HEK293 (cell line): ENCODE data around the gene S100A11.

Source experiments
- CTCF ChIA-PET: fragments of 350-600 bp; formaldehyde crosslinking; extraction: SDS; loops from one replicate; lab custom pipeline; 2021; ENCODE audit warnings: antibody characterized with exemption; lab: Yijun Ruan, JAX
- POLR2A ChIA-PET: fragments of 300-600 bp; formaldehyde crosslinking; extraction: SDS; loops from one replicate; lab custom pipeline; 2020; ENCODE audit warnings: antibody characterized with exemption, inconsistent platforms; lab: Yijun Ruan, JAX
- H3K27ac ChIP-seq: fragments of 200-500 bp; sonication (Bioruptor generic); 2 replicates; pipeline ENCODE4 v1.5.1; 2014; ENCODE audit warnings: low read depth, low read length, control low read depth, inconsistent platforms; ENCODE audit errors: extremely low read depth
- H3K36me3 ChIP-seq, 2 experiments: fragments of 200-500 bp in 1 of 2; sonication (Bioruptor generic) in 1 of 2; 1 replicate in 1 of 2; 2 replicates in 1 of 2; pipeline ENCODE4 v1.5.1; 2014 to 2017; ENCODE audit warnings: inconsistent platforms in 2 of 2, low read length in 2 of 2; ENCODE audit not compliant: control insufficient read depth in 2 of 2, insufficient read depth in 1 of 2
- H3K4me1 ChIP-seq: fragments of 200-500 bp; sonication (Bioruptor generic); 2 replicates; pipeline ENCODE4 v1.5.1; 2014; ENCODE audit warnings: mild to moderate bottlenecking, low read length, inconsistent platforms; ENCODE audit not compliant: control insufficient read depth, insufficient read depth
- H3K4me3 ChIP-seq: 2 replicates; pipeline ENCODE4 v1.5.1; 2011; ENCODE audit warnings: low read depth, mild to moderate bottlenecking, control low read depth, low read length, moderate library complexity
- H3K9me3 ChIP-seq: fragments of 200-500 bp; sonication (Bioruptor generic); 2 replicates; pipeline ENCODE4 v1.5.1; 2014; ENCODE audit warnings: low read depth, low read length, inconsistent platforms; ENCODE audit not compliant: control insufficient read depth, insufficient read depth
- BCL11A ChIP-seq: fragments of 450-650 bp; formaldehyde crosslinking; IDR thresholded peaks from 2 replicates; pipeline ENCODE4 v1.5.1; 2016; ENCODE audit warnings: low read depth, missing biosample characterization, missing genetic modification characterization
- BCL11B ChIP-seq: fragments of 450-650 bp; formaldehyde crosslinking; IDR thresholded peaks from 2 replicates; pipeline ENCODE4 v1.5.1; 2016; ENCODE audit warnings: low read depth, missing biosample characterization, missing genetic modification characterization
- KLF8 ChIP-seq: fragments of 450-650 bp; formaldehyde crosslinking; IDR thresholded peaks from 2 replicates; pipeline ENCODE4 v1.5.1; 2016; ENCODE audit warnings: missing biosample characterization, missing genetic modification characterization
- REPIN1 ChIP-seq: fragments of 450-650 bp; formaldehyde crosslinking; IDR thresholded peaks from 2 replicates; pipeline ENCODE4 v1.5.1; 2017; ENCODE audit warnings: missing biosample characterization, missing genetic modification characterization, low read depth
- TSHZ1 ChIP-seq: fragments of 450-650 bp; formaldehyde crosslinking; IDR thresholded peaks from 2 replicates; pipeline ENCODE4 v1.5.1; 2016; ENCODE audit warnings: missing biosample characterization, missing genetic modification characterization, borderline replicate concordance
- WT1 ChIP-seq: fragments of 450-650 bp; formaldehyde crosslinking; IDR thresholded peaks from 2 replicates; pipeline ENCODE4 v1.5.1; 2016; ENCODE audit warnings: missing biosample characterization, missing genetic modification characterization
- ZFP41 ChIP-seq: fragments of 450-650 bp; formaldehyde crosslinking; IDR thresholded peaks from 2 replicates; pipeline ENCODE4 v1.5.1; 2016; ENCODE audit warnings: missing biosample characterization, missing genetic modification characterization, borderline replicate concordance
- ZNF211 ChIP-seq: fragments of 450-650 bp; formaldehyde crosslinking; IDR thresholded peaks from 2 replicates; pipeline ENCODE4 v1.5.1; 2016; ENCODE audit warnings: low read depth, missing biosample characterization, missing genetic modification characterization
- ZNF518A ChIP-seq: fragments of 450-650 bp; formaldehyde crosslinking; conservative IDR thresholded peaks from 2 replicates; pipeline ENCODE4 v1.5.1; 2016; ENCODE audit warnings: low read depth, missing biosample characterization, missing genetic modification characterization
- ZNF654 ChIP-seq: fragments of 450-650 bp; formaldehyde crosslinking; IDR thresholded peaks from 2 replicates; pipeline ENCODE4 v1.5.1; 2016; ENCODE audit warnings: low read depth, missing biosample characterization, missing genetic modification characterization
- ZNF707 ChIP-seq: fragments of 450-650 bp; formaldehyde crosslinking; IDR thresholded peaks from 2 replicates; pipeline ENCODE4 v1.5.1; 2016; ENCODE audit warnings: missing biosample characterization, missing genetic modification characterization
- TF ChIP-seq, protein P1 (sequence below): sonication (generic); formaldehyde crosslinking; IDR thresholded peaks from 2 replicates; pipeline ENCODE4 v1.8.1; 2022; ENCODE audit warnings: mild to moderate bottlenecking, moderate library complexity, missing genetic modification reagents
- TF ChIP-seq, protein P2 (sequence below): fragments of 450-650 bp; formaldehyde crosslinking; IDR thresholded peaks from 2 replicates; pipeline ENCODE4 v1.5.1; 2016; ENCODE audit warnings: missing biosample characterization, missing genetic modification characterization
- TF ChIP-seq, protein P3 (sequence below): fragments of 450-650 bp; formaldehyde crosslinking; IDR thresholded peaks from 2 replicates; pipeline ENCODE4 v1.5.1; 2017; ENCODE audit warnings: missing biosample characterization, mild to moderate bottlenecking, missing genetic modification characterization, moderate library complexity
- TF ChIP-seq, protein P4 (sequence below): fragments of 450-650 bp; formaldehyde crosslinking; IDR thresholded peaks from 2 replicates; pipeline ENCODE4 v1.5.1; 2016; ENCODE audit warnings: missing biosample characterization, missing genetic modification characterization, low read depth

The S100A11 gene

DNA sequence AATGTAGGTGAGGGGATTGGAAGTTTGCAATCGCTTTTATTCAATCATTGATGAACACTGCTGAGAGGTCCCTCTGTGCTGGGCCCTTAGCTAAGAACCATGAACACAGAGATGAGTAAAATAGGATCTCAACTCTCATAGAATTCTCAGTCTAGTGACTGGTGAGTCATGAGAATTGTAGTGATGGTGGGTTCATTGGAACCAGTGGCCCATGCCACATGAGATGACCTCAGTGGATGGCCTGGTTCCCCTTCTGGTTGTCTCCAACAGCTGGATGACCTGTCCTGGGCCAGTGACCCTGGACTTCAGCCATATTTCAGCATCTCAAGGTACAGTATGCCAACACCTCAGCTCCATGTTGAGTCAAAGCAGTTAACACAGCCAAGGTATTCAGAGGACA lies 21.9 kb downstream of the S100A11 start:
- CTCF ChIA-PET, result interaction anchor here (0.6 to 8.1 kb wide), 15 partner anchors 13 to 157 kb away, joined by 3 to 85 read pairs (median 4); partner anchors contain the start of genes S100A11 and THEM4
- Histone ChIP-seq H3K27ac (no peak overlapping the region), H3K4me1 (no peaks in the 10 kb centered on the region), H3K36me3 (no peaks in the 10 kb centered on the region)
- TF ChIP-seq REPIN1 (tag by site-specific recombination) (no peak), BCL11B (tag by site-specific recombination) (no peak), KLF8 (no peak), ZNF211 (tag by site-specific recombination) (no peak), WT1 (tag by site-specific recombination) (no peak), TSHZ1 (tag by site-specific recombination) (no peak), BCL11A (tag by site-specific recombination) (no peak), ZNF707 (tag by site-specific recombination) (no peak), ZFP41 (tag by site-specific recombination) (no peak)
- TF ChIP-seq, protein P1, sequence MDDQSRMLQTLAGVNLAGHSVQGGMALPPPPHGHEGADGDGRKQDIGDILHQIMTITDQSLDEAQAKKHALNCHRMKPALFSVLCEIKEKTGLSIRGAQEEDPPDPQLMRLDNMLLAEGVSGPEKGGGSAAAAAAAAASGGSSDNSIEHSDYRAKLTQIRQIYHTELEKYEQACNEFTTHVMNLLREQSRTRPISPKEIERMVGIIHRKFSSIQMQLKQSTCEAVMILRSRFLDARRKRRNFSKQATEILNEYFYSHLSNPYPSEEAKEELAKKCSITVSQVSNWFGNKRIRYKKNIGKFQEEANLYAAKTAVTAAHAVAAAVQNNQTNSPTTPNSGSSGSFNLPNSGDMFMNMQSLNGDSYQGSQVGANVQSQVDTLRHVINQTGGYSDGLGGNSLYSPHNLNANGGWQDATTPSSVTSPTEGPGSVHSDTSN (CRISPR knock-in tag), result no peak
- TF ChIP-seq, protein P2, sequence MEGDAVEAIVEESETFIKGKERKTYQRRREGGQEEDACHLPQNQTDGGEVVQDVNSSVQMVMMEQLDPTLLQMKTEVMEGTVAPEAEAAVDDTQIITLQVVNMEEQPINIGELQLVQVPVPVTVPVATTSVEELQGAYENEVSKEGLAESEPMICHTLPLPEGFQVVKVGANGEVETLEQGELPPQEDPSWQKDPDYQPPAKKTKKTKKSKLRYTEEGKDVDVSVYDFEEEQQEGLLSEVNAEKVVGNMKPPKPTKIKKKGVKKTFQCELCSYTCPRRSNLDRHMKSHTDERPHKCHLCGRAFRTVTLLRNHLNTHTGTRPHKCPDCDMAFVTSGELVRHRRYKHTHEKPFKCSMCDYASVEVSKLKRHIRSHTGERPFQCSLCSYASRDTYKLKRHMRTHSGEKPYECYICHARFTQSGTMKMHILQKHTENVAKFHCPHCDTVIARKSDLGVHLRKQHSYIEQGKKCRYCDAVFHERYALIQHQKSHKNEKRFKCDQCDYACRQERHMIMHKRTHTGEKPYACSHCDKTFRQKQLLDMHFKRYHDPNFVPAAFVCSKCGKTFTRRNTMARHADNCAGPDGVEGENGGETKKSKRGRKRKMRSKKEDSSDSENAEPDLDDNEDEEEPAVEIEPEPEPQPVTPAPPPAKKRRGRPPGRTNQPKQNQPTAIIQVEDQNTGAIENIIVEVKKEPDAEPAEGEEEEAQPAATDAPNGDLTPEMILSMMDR (tag by site-specific recombination), result no peak
- TF ChIP-seq, protein P3, sequence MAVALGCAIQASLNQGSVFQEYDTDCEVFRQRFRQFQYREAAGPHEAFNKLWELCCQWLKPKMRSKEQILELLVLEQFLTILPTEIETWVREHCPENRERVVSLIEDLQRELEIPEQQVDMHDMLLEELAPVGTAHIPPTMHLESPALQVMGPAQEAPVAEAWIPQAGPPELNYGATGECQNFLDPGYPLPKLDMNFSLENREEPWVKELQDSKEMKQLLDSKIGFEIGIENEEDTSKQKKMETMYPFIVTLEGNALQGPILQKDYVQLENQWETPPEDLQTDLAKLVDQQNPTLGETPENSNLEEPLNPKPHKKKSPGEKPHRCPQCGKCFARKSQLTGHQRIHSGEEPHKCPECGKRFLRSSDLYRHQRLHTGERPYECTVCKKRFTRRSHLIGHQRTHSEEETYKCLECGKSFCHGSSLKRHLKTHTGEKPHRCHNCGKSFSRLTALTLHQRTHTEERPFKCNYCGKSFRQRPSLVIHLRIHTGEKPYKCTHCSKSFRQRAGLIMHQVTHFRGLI (tag by site-specific recombination), result no peak
- TF ChIP-seq, all 188 proteins: peak for 0
- POLR2A ChIA-PET, result no interaction called here
- Histone ChIP-seq H3K9me3 (no peaks in the 10 kb centered on the region), H3K4me3 (no peak overlapping the region)

DNA sequence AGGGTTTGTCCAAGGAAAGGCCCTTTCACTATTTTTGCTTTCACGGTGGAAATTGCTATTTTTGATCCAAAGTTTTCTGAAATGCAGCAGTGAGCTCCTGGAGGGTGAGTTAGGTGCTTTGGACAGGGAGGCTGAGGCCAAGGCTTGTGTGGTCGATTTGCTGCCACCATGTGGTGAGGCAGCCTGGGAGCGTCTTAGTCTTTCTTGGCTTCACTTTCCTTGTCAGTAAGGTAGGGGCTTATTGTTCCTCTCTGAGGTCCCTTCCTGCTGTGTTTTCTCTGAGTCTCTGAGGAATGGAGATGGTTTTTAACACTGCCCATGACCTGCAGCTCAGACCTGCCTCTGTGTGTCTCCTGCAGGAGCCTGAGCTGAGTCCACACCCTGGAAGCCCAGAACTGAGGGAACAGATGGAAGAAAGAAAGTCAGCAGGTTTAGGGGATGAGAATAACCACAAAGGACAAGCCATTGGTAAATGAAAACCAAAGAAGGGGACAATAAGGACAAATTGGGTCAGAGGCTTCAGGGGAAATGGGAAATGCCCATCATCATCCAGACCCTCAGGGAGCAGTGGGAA lies 23.1 kb downstream of the S100A11 start:
- H3K27ac ChIP-seq, result no peak overlapping the region
- ChIA-PET POLR2A (no interaction called here), CTCF (interaction anchor here (0.6 to 8.1 kb wide), 29 partner anchors 9 to 156 kb away, joined by 3 to 85 read pairs (median 5); partner anchors contain the start of gene S100A11)
- no peaks in the 10 kb centered on the region for H3K36me3 ChIP-seq
- H3K4me3 ChIP-seq, result no peak overlapping the region
- H3K4me1 ChIP-seq, result no peaks in the 10 kb centered on the region
- no peaks in the 10 kb centered on the region for H3K9me3 ChIP-seq
- TF ChIP-seq, protein P4, sequence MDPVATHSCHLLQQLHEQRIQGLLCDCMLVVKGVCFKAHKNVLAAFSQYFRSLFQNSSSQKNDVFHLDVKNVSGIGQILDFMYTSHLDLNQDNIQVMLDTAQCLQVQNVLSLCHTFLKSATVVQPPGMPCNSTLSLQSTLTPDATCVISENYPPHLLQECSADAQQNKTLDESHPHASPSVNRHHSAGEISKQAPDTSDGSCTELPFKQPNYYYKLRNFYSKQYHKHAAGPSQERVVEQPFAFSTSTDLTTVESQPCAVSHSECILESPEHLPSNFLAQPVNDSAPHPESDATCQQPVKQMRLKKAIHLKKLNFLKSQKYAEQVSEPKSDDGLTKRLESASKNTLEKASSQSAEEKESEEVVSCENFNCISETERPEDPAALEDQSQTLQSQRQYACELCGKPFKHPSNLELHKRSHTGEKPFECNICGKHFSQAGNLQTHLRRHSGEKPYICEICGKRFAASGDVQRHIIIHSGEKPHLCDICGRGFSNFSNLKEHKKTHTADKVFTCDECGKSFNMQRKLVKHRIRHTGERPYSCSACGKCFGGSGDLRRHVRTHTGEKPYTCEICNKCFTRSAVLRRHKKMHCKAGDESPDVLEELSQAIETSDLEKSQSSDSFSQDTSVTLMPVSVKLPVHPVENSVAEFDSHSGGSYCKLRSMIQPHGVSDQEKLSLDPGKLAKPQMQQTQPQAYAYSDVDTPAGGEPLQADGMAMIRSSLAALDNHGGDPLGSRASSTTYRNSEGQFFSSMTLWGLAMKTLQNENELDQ (tag by site-specific recombination), result no peak
- TF ChIP-seq ZNF654 (tag by site-specific recombination) (peak; percentile 40), ZNF518A (tag by site-specific recombination) (no peak)
